ENCODE measurements around the gene SLC37A1. TPM values are rescaled to one million over a fixed set of nuclear protein-coding genes. Genes with fewer than 3 reads are reported as not detected.

The SLC37A1 gene
- total RNA-seq, 3 donors from 2014 or later (not counting 1 experiment from before 2014, with no cell fraction given): 24.8 to 25.8 (median 25.3) TPM

DNA sequence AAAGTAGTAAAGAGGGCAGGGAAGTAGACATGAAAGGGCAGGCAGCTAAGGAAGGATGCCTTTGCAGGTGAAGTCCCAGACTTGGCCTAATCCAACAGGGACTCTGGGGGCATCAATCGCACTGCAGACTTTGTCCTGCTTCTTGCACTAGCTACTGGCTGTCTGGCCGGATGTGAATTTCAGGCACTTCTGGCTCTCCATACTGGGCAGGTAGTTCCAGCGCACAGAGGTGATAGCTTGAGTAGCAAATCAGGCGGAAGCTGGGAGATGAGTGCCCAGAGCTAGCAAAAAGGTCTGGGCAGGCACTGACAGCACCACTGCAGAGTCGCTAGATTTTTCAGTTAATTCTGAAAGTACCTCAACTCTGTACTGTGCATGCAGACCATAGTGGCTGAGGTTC is 18.6 kb upstream of the SLC37A1 start:
- intact Hi-C loops (cut with micrococcal nuclease): no loop called here

DNA sequence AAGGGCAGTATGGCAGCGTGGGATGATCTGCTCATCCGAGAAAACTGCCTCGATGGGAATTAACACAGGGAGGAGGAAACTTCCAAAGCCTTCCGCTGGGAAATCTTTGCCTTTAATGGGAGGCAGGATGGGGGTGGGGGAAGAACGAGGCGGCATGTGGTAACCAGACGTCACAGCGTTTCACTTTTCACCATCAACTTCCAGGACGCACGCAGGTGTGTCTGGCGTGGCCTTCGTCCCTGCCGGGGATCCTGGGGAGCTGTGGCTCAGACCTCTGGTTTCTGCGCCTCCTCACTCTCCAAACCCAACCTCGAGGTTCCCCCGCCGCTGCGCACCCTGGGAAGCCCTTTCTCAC is 17.9 kb upstream of the SLC37A1 start:
- H3K36me3 Mint-ChIP-seq: no peaks in the 10 kb centered on the region
- H3K27ac Mint-ChIP-seq: peak overlapping the region; percentile 90
- peak overlapping the region; percentile 48 for H3K4me3 ChIP-seq (ENCODE audit: low read length)
- H3K9me3 Mint-ChIP-seq: no peaks in the 10 kb centered on the region
- WGBS (ENCODE audit: insufficient coverage): 9% methylated on average over 18 of the region's 18 CpGs
- no peaks in the 10 kb centered on the region for H3K9me3 ChIP-seq (ENCODE audit: control insufficient read depth, insufficient read depth, low read length)
- ATAC-seq (no peak), DNase-seq (no peak)
- H3K27me3 ChIP-seq (ENCODE audit: control insufficient read depth, insufficient read depth, low read length): no peaks in the 10 kb centered on the region
- H3K36me3 ChIP-seq (ENCODE audit: control insufficient read depth, insufficient read depth, low read length): no peaks in the 10 kb centered on the region
- H3K4me1 ChIP-seq (ENCODE audit: control insufficient read depth, insufficient read depth, low read length): peaks cover 17% of the 10 kb centered on the region
- TF ChIP-seq, protein P1, sequence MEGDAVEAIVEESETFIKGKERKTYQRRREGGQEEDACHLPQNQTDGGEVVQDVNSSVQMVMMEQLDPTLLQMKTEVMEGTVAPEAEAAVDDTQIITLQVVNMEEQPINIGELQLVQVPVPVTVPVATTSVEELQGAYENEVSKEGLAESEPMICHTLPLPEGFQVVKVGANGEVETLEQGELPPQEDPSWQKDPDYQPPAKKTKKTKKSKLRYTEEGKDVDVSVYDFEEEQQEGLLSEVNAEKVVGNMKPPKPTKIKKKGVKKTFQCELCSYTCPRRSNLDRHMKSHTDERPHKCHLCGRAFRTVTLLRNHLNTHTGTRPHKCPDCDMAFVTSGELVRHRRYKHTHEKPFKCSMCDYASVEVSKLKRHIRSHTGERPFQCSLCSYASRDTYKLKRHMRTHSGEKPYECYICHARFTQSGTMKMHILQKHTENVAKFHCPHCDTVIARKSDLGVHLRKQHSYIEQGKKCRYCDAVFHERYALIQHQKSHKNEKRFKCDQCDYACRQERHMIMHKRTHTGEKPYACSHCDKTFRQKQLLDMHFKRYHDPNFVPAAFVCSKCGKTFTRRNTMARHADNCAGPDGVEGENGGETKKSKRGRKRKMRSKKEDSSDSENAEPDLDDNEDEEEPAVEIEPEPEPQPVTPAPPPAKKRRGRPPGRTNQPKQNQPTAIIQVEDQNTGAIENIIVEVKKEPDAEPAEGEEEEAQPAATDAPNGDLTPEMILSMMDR (IDR thresholded peaks at IDR 0.05): no peak
- peak overlapping the region; percentile 94 for H3K4me3 Mint-ChIP-seq
- H3K4me1 Mint-ChIP-seq: peaks cover 13 to 15% of the 10 kb centered on the region in 2 donors
- peaks cover 5 to 9% of the 10 kb centered on the region in 2 donors for H3K27me3 Mint-ChIP-seq (ENCODE audit: low read depth in 2 of 2)
- H3K27ac ChIP-seq (ENCODE audit: low read length): peak overlapping the region; percentile 65
- intact Hi-C loops (cut with micrococcal nuclease): loop anchor here (2.0 kb wide), 1 partner anchor 31 kb away; no protein-coding TSS in a partner anchor

More for the DNA sequence above, 18.6 kb upstream of the SLC37A1 start:
- TF ChIP-seq, protein P1 (IDR thresholded peaks at IDR 0.05): no peak
- no peaks in the 10 kb centered on the region for H3K9me3 ChIP-seq (ENCODE audit: control insufficient read depth, insufficient read depth, low read length)
- no peak overlapping the region for H3K27ac ChIP-seq (ENCODE audit: low read length)
- WGBS (ENCODE audit: insufficient coverage): 96% methylated on average over 5 of the region's 5 CpGs
- DNase-seq: no peak
- peak overlapping the region in 1 of 2 donors; percentile 90 for H3K27ac Mint-ChIP-seq
- peaks cover 3 to 5% of the 10 kb centered on the region in 2 donors for H3K27me3 Mint-ChIP-seq (ENCODE audit: low read depth in 2 of 2)
- no peaks in the 10 kb centered on the region for H3K36me3 ChIP-seq (ENCODE audit: control insufficient read depth, insufficient read depth, low read length)
- peak overlapping the region; percentile 94 for H3K4me3 Mint-ChIP-seq
- peaks cover 13 to 15% of the 10 kb centered on the region in 2 donors for H3K4me1 Mint-ChIP-seq
- H3K27me3 ChIP-seq (ENCODE audit: control insufficient read depth, insufficient read depth, low read length): no peaks in the 10 kb centered on the region
- no peak overlapping the region for H3K4me3 ChIP-seq (ENCODE audit: low read length)
- no peaks in the 10 kb centered on the region for H3K36me3 Mint-ChIP-seq
- no peak for ATAC-seq
- peaks cover 17% of the 10 kb centered on the region for H3K4me1 ChIP-seq (ENCODE audit: control insufficient read depth, insufficient read depth, low read length)
- H3K9me3 Mint-ChIP-seq: no peaks in the 10 kb centered on the region

DNA sequence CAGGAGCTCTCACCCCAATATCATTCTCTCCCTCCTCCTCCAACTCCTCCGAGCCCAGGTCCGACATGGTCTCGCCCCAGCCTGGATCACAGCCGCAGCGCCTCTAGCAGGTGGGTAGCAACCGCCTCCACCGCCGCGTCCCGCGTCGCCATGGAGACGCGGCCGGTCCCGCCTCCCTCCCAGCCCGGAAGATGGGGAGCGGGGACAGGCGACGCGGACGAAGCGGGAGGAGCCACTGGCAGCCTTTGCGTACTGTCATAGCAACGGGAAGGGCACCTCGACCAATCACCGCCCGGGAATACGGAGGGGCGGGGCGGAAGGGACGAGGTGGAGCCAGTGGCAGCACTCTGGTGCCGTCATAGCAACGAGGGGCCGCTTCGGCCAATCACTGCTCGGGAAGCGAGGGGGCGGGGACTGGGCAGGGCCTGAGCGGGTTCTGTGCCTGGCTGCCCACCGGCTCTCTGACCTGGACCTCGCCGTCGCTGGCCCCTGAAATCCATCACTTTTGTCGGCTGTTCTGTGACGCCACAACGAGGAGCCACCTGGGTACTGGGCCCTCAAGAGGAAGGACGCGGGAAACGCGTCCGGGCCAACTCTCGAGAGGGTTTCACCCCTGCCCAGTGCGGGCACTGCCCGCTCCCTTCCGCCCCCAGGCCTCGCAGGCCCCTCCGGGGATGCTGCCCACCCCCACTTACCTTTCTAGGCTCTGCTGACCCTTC is 17.4 kb upstream of the SLC37A1 start, which contains the start of gene RSPH1:
Gene RSPH1 (minus strand): TSS at position 105 of the 719 bp plus-strand sequence. CDS start 38 bp downstream, at position 67.
- ATAC-seq (peak; percentile 95 to 99 (median 96)), DNase-seq (peak; percentile 98 to 99)
- H3K27ac ChIP-seq (ENCODE audit: low read length): peak within 1 kb of the TSS; percentile 65
- Mint-ChIP-seq H3K36me3 (no peaks in the 10 kb centered on the region), H3K4me3 (peak within 1 kb of the TSS; percentile 94), H3K9me3 (no peaks in the 10 kb centered on the region), H3K4me1 (peaks cover 13 to 15% of the 10 kb centered on the region in 2 donors), H3K27me3 (ENCODE audit: low read depth in 2 of 2) (peaks cover 5 to 9% of the 10 kb centered on the region in 2 donors), H3K27ac (peak within 1 kb of the TSS; percentile 90)
- peaks cover 17% of the 10 kb centered on the region for H3K4me1 ChIP-seq (ENCODE audit: control insufficient read depth, insufficient read depth, low read length)
- peak within 1 kb of the TSS; percentile 48 for H3K4me3 ChIP-seq (ENCODE audit: low read length)
- H3K9me3 ChIP-seq (ENCODE audit: control insufficient read depth, insufficient read depth, low read length): no peaks in the 10 kb centered on the region
- WGBS (ENCODE audit: insufficient coverage): under 1% methylated on average over 58 of the region's 58 CpGs
- intact Hi-C loops (cut with micrococcal nuclease): loop anchor here (2.0 kb wide), 1 partner anchor 31 kb away; no protein-coding TSS in a partner anchor
- H3K36me3 ChIP-seq (ENCODE audit: control insufficient read depth, insufficient read depth, low read length): no peaks in the 10 kb centered on the region
- TF ChIP-seq, protein P1 (IDR thresholded peaks at IDR 0.05): no peak
- no peaks in the 10 kb centered on the region for H3K27me3 ChIP-seq (ENCODE audit: control insufficient read depth, insufficient read depth, low read length)
